NT2/D1 (cell line): ENCODE measurements around the gene KLF13.

Experiments used
- SUZ12 ChIP-seq: IDR thresholded peaks from 2 replicates; pipeline ENCODE4 v1.6.1; 2011; ENCODE audit not compliant: insufficient read length, insufficient read depth; ENCODE audit errors: extremely low read depth
- ZNF274 ChIP-seq: IDR thresholded peaks from 2 replicates; pipeline ENCODE4 v1.6.1; 2011; ENCODE audit warnings: mild to moderate bottlenecking, low read depth, low read length

DNA sequence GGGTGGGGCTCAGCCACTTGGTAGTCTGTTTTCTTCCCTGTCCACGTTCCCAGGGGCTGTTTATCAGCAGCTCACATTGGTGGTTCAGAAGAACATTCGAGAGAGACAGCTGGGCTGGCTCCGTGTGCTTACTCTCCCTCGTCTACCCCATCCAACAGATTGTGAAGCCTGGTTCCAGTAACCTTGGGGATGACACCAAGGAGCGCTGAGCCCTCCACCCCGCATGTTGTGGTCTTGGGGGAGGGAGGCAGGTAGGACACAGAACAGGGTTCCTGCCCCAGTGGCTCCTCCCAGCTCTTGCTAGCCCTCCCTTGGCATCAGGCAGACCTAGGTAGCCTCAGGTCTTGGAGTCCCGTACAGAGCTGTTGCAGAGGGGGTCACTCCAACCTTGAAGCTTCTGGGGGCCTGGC, 33.1 kb downstream of the KLF13 start:
- TF ChIP-seq ZNF274 = no peak
- TF ChIP-seq SUZ12 = no peak
